Dedifferentiated amniotic fluid mesenchymal stem cell (primary cell): ENCODE data around the gene TMPRSS7.
A peak's percentile ranks its signal among the peaks of the same experiment; 100 is the strongest.

ENCODE experiments used
- DNase-seq: peaks from one replicate; pipeline ENCODE4 v3.0.0-alpha.2; 2016; ENCODE audit errors: extremely low spot score

The TMPRSS7 gene

DNA sequence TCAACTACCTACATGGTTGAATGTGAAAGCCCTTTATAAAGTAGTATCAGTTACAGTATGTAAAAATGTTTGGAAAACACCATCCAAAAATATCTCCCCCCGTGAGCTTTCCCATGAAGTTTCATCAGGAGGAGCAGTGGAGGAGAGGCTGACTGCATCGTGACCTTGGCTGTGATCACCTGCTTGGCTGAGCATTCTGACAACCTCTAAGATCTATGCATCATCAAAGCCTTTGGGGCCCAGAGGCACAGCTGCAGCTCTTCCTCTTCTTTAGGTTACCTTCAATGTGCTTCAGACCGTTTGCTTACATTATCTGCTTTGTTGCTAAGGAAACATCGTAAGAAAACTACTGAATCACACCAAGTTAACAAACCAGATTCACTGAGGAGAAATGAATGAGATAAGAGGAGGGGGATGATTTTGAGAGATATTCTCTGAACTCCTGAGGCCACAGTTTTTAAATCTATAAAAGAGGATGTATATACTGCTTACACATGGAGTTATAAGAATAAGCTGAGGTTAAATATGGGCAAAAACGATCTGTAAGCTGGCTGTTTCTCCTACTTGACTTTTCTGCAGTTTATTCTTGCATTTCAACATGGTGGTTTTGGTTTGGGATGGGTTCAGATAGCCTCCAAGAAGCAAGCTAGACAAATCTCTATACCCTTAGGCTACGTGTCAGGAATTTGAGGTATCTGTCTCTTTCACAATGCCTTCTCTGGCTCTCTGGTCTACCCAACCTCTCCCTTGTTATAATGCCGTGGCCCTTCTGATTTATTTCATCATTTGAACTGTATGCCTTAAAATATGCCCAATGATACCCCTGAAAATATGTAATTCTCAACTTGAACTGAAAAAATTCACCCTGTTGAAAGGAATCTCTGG, 94.5 kb downstream of the TMPRSS7 start:
- peak; percentile 54 for DNase-seq

- DNase-seq: no peak
These were observed 95.5 kb downstream of the TMPRSS7 start for GRCh38 chr3:112129925-112130637.

- no peak for DNase-seq
These were observed 96.1 kb downstream of the TMPRSS7 start for GRCh38 chr3:112130638-112130993.
